Stimulated activated CD8-positive, alpha-beta memory T cell treated with anti-CD3 and anti-CD28 coated beads, Interleukin-15, amount 100 ng/mL, for 24 hours (primary cell): Measurements from ENCODE around the gene CD82.

Experiments used
- DNase-seq: peaks from one replicate; pipeline ENCODE4 v3.0.0-alpha.2; 2020; ENCODE audit warnings: low read depth

The CD82 gene

DNA sequence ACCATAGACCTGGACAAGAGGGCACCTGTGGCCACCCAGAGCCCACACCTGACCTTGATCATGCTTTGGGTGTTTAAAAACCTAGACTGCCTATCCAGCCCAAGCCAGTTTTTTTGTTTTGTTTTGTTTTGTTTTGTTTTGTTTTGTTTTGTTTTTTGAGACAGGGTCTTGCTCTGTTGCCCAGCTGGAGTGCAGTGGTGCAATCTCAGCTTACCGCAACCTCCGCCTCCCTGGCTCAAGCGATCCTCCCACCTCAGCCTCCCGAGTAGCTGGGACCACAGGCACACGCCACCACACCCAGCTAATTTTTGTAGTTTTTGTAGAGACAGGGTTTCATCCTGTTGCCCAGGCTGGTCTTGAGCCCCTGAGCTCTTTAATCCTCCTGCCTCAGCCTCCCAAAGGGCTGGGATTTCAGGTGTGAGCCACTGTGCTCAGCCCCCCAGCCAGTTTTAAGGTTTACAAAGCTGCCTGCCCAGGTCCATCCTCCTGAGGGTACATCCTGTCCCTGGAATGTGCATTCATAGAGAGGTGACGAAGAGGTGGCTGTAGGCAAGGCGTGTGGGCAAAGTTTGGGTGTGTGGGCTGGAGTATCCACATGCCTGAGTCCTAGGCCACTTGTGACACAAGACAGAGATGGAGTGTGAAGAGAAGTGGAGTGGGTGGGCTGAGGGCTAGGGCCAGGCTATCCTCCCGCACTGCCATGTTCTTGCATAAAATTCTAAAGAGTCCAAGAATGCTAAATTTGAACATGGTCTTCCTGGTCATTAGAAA lies 3.3 kb upstream of the CD82 start:
- no peak for DNase-seq

DNA sequence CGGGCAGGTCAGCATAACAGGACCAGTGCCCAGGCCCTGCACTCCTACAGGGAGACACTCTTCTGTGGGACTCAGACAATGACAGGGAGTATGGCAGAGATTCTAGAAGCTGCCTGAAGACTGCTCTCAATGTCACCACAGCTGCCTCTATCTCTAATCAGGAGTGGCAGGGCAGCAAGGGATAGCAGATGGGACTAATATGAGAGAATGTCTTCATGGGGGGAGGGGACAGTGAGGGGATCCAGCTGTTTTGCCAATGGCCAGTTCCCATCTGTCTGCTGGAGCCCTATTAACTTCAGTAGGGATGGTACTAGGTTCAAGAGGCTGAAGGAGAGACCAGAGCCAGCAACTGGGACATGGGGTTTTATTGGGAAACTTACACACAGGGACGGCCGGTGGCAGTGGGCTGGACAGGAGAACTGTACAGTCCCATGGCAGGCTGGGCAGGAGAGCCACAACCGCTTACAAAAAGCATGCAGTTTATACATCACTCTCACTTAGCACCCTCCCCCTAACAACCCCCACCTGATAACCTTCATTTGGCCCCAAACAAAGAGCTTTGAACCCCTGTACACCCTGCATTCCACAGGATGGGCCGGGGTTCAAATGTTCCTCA lies 2.5 kb upstream of the CD82 start:
- DNase-seq: no peak

DNA sequence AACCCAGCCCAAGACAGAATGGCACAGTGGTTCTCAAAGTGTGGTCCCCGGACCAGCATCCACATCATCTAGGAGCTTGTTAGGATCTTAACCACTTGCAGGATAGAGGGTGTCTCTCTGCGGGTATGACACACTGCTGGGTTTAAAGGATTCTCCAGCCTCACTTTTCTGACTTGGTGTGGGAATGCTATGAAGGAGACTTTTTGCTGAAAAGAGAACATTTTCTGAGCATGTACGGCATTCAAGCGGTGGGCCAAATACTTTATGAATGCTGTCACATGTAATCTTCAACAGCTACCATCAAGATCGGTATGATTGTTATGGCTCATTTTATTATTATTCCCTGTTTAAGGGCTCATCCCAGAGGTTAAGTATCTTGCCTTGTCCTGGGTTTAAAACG lies 1.8 kb upstream of the CD82 start:
- DNase-seq: no peak

DNA sequence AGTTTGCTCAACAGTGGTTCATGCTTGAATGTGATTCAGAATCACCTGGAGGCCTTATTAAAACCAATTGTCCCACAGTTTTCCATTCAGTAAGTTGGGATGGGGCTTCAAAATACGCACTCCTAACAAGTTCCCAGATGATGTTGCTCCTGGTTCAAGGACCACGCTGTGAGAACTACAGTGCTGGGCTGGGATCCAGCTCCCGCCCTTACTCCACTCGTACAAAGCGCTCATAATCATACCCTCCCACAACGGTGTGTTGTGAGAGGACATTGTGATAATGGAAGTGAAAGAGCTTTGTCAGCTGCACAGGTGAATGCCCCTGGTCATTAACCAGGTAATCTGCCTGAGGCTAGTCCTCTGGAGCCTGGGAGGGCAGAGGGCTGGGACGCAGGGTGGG lies 1.3 kb upstream of the CD82 start:
- DNase-seq: no peak

DNA sequence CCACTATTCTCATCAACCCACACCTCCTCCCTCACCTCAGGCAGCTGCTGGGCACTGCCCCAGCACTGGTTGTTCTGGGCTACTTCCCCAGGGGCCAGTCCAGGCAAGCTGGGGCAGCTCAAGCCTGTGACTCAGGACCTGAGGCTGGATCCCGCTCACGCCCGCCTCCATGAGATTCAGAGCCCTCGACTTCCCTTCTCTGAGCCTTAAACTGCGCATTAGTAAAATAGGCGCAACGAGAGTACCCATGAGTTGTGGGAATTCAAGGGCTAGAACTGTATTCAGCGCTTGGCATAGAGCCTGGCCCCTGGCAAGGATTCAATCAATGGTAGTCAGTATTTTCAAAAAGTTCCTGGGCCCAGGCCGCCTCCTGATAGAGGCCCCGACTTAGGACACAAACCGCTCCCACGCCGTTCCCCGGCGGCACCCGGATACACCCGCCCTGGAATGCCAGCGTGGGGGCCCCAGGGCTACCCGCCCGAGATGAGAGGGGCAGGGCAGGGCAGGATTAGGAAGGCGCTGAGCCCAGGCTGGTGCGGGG lies 723 bp upstream of the CD82 start:
- no peak for DNase-seq

DNA sequence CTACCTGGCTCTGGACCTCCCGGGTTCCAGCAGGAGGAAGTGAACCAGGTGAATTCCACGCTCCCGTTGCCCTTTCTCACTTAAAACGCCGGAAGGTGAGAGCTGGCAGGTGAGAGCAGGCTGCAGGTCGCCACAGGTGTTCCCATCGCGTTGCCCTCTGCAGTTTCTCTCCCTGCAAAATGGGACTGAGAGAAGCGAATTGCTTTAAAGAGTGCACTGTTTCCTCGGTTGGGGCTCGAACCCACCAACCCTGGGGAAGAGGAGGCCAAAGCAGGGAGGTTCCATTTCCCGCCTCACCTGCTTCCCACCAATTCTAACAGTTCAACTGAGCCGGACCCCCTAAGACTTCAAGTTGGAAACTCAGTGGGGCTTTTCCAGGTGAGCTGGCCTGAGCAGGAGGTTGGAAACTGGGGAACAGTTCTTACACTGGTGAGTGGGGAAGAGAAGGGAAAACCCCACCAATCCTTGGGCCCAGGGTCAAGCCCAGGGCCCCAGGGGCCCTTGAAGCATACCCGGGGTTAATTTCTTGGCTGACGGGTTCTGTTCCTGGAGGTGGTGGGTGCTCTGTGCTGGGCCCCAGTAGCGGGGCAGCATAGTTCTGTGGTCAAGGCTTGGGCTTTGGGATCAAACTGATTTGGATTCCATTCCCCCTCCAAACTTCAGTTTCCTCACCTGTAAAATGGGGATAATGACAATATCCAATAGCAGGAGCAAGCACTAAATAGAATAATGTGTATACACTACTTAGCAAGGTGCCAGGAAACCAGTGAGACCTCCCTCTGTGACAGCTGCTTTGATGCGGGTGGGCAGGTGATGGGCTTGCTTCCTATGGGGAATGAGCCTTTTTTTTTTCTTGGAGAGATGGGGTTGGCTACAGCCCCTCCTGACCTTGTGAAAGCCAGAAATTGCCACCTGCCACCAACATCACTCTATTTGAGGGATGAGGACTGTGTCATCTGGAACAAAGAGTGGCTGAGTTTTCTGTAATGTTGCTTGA lies 788 bp downstream of the CD82 start:
- DNase-seq: no peak

DNA sequence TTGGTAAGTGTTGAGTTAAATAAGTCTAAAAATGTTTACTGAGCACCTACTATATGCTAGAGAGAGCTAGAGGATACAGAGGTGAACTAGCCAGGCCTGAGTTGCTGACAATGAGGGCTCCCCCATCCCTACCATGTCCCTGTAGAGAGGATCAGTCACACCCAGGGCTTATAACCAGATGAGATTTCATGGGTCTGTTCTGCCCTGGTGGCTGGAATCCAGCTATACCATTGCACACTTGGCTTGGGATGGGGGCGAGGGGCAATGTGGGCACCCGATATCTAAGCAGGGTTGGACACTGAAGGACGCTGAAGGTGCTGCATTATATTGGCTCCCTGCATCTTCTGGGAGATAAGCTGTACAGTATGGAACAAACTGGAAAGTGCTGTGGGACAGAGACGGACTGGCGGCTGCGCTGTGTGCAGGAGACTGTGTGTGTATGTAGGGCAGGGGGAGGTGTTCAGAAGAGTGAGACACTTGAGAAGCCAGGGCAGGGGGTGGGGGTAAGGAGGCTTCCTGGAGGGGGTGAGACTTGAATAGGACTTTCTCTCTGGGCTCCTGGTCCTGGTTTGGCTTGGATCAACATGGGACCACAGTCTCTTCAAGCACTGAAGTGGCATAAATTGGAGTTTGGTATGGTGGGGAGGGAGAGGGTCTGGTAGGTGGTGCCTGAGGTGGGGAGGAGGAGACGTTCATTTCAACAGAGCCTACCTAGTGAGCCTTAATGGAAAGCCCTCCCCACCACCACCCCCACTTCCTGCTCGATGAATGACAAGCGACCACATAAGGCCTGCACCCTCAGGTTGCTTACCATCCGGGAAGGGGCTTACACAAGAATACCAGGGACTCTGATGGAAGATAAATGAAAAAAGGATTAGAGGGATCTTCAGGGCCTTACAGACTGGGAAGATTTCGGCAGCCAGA lies 1.8 kb downstream of the CD82 start:
- DNase-seq: no peak

DNA sequence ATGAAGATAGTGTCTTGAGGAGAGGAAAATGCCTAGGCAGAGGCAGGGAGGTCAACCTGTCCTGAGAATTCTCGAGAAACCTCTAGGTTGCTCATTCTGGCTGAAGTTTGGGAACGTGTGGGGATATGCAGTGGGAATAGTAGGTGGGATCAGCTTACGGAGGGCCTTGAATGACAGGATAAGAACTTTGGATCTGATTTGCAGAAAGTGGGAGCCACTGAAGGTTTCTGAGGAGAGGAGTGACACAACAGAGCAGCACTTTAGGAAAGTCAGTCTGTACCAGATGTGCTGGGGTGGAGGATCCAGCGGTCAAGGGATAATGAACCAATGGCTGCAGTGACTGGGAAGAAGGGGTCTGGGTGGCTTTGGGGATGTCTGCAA lies 2.4 kb downstream of the CD82 start:
- DNase-seq: no peak

DNA sequence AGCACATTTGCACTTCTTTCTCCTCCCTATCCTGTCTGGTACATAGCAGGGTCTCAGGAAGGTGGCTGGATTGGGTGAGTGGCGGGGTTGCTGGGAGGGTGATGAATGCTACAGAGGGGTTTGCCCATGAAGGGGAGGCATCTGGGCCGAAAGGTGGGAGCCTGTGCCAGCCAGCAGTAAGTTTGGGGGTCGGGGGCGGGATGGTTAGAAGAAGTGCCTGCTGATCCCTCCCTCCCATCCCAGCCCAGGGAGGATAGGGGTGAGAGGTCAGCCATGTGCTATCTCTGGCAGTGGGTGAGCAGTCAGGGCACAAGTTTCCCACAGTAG lies 2.8 kb downstream of the CD82 start:
- DNase-seq: no peak

DNA sequence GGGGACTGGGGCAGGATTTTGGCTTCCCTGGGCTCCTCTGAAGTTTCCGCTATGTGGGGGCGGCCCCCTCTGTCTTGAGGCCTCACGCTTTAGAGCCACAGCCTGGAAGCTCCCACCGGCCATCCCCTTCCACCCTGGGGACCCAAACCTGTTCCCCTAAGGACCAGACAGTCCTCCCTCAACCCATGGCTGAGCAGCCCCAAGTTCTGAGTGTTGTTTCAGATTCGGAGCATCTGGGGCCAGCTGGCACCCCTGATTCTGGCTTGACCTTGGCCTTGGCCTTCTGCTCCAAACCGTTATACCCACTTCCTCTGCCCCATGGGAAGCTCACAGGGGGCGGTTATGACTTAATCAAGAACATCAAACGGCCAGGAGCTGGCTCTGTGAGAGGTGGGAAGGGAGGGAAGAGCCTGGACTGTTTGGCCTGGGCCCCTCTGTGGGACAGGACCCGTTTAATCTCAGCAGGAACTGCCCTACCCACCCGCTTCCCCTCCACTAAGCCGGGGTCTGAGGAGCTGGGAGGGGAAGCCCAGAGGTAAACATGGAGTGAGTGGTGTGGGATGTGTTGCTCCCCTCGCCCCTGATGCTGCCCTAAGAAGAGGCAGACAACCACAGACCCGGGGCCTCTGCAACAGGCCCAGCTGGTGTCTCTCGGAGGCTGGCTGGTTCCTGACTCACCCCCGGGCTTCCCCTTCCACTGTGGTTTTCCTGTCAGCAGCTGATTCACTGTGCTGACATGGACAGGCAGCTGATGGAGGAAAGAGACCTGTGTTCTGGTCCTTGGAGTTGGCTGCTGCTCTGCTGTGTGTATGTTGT lies 3.4 kb downstream of the CD82 start:
- DNase-seq: peak; percentile 64

DNA sequence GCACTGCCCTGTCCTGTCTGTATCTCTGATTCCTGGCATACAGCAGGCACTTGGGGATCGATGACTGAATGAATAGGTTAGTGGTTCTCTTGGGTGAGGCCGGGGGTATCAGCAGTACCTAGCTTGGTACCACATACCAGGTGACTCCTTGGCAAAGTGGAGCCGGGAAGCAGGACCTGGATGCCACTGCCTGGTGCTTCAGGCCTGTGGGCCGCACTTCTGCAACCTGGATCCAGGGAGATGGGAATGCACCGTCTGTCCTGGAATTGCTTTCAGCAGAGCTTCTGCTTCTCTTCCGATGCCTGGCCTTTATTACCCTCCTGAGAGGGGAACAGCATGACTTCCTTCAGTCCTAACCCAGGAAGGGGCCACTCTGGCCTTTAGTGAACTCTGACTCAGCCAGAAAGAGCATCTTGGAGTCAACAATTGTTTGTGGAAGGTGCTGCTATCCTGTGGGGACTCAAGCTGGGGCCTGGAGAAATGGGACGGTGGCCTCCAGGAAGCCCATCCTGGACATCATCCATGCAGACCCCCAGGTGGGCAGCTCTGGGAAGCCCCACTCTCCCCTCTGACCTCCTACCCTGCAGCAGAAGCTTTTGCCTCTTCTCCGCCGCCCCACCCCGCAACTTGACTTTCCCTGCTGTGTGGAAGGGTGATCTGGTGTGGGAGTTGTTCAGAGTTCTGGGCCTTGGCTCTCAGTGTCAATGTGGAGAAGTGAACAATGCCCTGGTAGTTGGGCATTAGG lies 5.1 kb downstream of the CD82 start:
- no peak for DNase-seq

DNA sequence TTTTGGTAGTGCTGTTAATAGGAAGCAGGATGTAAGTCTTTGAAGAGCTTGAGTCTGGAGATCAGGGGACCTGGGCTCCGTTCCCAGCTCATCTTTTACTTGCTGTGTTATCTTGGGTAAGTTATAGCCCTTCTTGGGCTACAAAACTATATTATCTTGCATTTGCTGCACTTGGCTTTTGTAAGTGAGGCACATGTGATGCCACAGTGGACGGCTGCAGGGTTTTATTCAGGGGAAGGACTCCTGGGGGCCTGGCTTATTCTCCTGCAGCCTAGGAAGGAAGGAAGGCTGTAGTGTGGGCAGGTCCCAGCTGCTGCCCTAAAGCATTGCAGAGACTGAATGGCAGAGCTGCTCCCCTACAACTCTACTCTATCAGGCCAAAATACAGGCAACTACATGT lies 6.4 kb downstream of the CD82 start:
- no peak for DNase-seq

DNA sequence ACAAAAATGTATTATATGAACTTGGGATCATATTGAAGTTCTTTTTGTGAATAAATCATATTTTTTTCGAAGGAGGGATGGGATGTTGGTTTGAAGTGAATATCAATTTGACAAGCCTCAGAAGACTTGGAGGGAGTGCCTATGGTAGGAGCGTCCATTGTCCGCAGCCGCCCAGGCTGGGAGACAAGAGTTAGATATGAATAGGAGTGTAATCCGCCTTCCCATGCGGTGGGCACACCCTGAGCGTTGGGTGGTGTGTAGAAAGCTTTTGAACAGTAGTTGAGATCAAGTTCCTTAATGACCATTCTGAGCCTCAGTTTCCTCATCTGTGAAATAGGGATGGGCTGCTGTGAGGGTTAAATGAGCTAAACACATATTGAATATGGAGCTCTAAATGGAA lies 7.0 kb downstream of the CD82 start:
- DNase-seq: no peak

DNA sequence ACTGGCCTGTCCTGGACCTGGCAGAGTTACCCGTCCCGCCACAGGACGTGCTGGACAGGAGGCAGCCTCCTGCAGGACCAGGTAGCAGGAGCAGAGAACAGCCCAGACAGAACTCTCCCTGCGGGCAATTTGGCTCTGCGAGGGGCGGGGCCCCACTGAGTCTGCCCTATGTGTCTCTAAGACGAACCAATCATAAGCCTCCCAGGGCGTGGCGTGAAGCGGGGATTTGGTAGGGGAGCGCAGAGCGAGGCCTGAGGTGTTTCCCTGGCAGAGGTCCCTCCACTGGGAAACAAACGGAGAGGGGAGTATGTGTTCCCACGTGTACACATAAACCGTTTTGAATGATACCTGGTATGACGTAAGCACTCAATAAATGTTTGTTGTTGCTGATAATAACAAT lies 7.4 kb downstream of the CD82 start:
- no peak for DNase-seq

DNA sequence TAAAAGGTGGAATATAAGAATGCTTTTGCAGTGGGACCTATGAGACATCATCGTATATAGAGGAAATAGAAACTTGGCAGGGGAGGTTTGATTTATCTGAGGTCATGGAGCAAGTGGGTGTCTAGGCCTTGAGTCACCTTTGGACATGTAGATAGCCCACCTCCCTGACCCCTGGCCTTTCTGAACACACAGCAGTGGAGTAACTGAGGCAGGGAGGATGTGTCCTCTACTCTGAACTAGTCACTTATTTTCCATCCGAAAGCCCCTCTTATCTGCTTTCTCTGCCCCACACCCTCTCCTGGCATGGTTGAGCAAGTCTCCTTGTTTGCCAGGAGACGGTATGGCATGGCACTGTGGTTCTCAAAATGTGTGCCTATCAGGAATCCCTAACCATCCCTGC lies 7.9 kb downstream of the CD82 start:
- DNase-seq: no peak

DNA sequence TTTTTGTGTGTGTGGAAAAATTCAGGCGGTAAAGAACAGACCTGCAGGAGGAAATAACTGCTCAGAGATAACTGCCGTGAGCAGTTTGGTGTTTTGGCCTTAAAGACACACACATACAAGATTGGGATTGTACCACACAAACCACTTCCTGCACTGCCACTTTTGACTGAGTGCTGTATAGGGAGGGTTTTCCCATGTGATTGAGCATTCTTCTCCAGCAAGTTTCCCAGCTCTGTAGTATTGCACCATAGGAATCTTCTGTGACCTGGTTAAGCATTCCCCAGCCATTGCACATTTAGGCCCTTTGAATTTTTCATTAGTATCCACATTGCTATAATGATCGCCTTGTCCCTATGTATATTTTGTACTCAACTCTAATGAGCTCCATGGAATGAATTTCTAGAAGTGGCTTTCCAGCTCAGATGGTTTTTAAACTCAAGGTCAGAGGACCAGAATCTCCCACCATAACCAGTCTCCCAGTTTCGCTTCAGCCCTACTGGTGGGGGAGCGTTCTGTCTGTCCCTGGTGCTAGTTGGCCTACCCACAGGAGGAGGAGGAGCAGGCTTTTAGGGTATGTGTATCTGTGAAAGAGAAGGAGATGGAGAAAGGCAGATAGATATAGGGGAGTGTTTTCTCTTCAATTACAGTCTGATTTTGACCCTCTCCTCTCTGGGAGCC lies 9.3 kb downstream of the CD82 start:
- DNase-seq: no peak

DNA sequence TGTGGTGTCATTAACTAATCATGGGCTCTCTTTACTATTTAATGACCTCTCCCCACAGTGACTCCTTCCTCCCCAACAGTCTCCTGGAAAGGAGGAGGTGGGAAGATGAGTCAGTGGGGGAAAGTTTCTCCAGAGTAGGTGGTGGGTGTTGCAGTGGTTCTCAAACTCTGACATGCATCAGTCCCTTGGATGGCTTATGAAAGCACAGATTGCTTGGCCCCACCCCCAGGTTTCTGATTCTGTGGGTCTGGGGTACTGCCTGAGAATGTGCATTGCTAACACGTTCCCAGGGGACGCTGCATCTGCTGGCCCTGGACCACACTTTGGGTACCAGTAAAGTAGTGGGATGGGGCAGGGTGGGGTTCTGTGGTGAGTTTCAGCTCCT lies 9.8 kb downstream of the CD82 start:
- DNase-seq: no peak

DNA sequence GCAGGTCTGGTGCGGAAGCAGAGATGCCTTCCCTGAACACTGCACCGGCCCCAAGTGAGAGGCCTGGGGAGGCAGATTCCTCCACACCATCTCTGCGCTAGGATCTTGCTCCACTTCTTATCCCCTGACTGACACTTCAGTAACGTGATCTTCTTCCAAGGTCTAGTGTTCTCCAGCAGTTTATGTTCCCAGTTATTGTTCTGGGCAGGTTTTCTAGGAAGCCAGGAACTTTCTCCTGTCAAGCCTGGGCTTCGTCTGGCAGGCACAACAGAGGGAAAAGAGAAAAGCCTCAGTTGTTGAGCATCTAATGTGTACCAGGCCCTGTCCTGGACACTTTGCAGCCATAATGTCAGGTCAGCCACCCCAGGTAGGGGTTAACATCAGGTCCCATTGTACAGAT lies 10.5 kb downstream of the CD82 start:
- DNase-seq: no peak

DNA sequence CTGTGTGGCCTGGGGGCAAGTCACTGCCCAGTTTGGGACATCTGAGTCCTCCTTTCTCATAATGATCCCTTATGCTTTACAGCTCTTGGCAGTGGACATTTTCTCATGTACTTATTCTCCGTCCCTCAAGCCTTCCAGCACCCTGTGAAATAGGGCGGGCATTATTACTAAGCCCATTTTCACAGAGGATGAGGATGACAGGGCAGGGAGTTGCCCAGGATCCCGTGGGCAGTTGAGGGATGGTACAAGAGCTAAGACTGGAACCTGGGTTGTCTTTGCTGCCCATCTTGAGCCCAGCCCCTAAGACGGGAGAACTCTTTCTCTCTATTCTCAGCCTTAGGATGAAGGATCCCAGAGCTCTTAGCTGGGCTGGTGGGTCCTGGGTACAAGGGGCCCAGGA lies 11.2 kb downstream of the CD82 start:
- no peak for DNase-seq
